ENCODE results near the gene FBLN1.
"Not testable (repeated sequence)": the region's sequence is repeated elsewhere in the genome, so short reads cannot be mapped to it uniquely, and the experiment has no call there.

The FBLN1 gene

DNA sequence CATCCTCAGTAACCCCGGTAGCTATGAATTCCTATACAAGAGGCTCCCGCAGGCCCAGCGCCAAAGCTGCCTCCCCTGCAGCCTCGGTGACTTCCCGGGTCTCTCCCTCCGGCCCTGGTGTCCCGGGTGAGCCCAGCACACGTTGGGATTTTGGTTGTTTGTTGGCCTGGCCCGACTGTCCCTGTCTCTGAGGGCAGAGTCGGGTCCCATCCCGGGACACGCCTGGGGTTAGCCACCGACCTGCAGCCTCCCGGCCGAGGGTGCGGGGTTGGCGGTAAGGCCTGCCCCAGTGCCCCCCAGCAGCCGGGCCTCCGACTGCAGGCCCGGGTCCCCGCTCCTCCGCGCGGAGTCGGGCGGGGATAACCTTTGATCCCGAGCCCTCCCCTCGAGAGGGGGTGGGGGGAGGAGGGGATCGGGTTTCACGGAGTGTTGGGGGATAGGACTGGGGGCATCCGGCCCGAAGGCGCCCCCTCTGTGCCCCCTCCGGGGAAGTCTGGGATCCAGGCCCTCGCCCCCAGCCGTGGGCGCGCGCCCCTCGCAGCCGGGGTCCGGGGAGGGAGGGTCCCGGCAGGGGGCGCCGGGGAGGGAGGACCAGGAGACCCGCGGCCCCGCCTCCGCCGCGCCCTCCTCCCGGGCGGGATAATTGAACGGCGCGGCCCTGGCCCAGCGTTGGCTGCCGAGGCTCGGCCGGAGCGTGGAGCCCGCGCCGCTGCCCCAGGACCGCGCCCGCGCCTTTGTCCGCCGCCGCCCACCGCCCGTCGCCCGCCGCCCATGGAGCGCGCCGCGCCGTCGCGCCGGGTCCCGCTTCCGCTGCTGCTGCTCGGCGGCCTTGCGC is at the start of gene FBLN1:
Gene FBLN1, plus strand, starts transcription at position 669 of the 835 bp plus-strand sequence. Its CDS starts 103 bp downstream, at position 772.
- peak; percentile 45 for DNase-seq (ENCODE audit: low spot score)

GRCh38 chr22:45453764-45454163 is 48.9 kb upstream of the FBLN1 start:
- no peak for DNase-seq (ENCODE audit: low spot score)

GRCh38 chr22:45454275-45454674 is 48.4 kb upstream of the FBLN1 start:
- DNase-seq (ENCODE audit: low spot score), result peak; percentile 69

DNA sequence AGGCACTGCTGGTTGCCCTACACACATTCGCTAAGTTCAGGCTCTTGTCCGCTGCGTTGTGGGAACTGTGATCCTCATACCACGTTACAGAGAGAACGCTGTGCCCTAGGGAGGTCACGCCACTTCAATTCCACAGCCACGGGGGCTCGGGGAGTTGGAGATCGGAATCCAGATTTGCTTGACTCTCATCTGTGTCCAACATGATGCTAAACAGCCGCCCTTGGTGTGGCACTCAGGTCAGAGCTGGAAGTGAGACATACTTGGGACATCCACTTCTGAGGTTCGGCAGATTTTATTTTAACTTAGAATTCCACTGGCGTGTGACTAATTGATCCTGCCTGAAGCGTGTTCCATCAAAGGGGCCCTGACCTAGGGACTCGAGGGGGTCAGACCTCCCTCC is 47.5 kb upstream of the FBLN1 start:
- DNase-seq (ENCODE audit: low spot score), result peak; percentile 20

- peak; percentile 23 for DNase-seq (ENCODE audit: low spot score)
Measured at GRCh38 chr22:45455621-45456020, 47.1 kb upstream of the FBLN1 start.

- no peak for DNase-seq (ENCODE audit: low spot score)
Measured at GRCh38 chr22:45456811-45457210, 45.9 kb upstream of the FBLN1 start.

DNA sequence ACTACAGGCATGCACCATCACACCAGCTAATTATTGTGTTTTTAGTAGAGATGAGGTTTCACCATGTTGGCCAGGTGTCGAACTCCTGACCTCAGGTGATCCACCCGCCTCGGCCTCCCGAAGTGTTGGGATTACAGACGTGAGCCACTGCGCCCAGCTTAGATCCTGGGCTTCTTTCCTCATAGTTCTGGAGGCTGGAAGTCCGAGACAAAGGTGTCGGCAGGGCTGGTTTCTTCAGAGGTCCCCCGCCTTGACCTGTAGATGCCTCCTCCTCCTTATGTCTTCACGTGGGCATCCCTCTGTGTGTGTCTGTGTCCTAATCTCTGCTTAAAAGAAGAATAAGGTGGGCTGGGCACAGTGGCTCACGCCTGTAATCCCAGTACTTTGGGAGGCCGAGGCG is 44.2 kb upstream of the FBLN1 start:
- no peak for DNase-seq (ENCODE audit: low spot score)

DNA sequence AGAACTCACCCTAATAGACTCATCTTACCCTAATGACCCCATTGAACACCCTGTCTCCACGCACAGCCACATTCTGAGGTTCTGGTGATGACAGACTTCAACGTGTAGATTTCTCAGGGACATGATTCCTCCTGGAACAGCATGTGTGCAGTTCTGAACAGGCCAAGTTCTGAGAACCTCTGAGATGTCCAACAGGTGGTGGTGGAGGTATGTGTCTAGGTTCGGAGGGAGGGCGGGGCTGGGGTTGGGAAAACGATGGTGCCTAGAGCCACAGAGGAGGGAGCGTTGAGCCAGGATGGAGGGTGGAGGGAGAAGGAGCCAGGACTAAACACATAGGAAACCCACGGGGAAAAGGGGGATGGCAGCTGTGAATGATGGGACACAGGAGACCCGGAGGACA is 43.4 kb upstream of the FBLN1 start:
- DNase-seq (ENCODE audit: low spot score), result no peak

- DNase-seq (ENCODE audit: low spot score), result peak; percentile 70
Measured at GRCh38 chr22:45460288-45461109, 42.2 kb upstream of the FBLN1 start.

GRCh38 chr22:45462034-45462655 is 40.5 kb upstream of the FBLN1 start:
- no peak for DNase-seq (ENCODE audit: low spot score)

DNA sequence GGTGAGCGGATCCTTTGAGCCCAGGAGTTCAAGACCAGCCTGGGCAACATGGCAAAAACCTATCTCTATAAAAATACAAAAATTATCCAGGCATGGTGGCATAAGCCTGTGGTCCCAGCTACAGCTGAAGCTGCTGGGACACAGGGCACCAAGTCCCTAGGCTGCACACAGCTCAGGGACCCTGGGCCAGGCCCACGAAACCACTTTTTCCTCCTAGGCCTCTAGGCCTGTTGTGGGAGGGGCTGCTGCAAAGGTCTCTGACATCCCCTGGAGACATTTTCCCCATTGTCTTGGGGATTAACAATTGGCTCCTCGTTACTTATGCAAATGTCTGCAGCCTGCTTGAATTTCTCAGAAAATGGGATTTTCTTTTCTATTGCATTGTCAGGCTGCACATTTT is 39.0 kb upstream of the FBLN1 start:
- DNase-seq (ENCODE audit: low spot score), result not testable (repeated sequence)

DNA sequence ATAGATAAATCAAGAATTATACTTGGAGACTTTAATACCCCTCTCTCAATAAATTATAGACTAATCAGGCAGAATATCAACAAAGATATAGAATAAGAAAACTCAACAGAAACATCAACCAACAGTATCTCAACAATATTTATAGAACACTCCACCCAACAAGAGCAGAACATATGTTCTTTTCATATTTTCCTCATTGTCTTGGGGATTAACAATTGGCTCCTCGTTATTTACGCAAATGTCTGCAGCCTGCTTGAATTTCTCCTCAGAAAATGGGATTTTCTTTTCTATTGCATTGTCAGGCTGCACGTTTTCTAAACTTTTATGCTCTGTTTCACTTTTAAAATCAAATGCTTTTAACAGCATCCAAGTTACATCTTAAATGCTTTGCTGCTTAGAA is 37.0 kb upstream of the FBLN1 start:
- DNase-seq (ENCODE audit: low spot score), result no peak

DNA sequence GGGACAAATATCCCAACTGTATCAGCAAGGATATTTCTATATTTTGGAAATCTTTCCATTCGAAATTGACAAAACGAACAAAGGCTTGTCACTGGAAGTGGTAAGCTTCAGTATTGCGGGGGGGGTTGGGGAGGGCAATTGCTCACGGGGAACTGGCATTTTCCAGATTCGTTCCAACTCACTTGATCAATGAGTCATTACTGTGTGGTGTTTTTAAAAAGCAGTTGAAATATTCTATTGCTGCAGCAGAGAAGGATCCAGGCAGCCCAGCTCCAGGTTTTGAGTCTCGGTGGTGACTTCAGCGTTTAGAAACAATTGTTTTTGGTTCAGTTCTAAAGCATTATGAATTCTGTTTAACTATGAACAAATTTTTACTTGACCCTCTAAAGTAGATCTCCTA is 33.8 kb upstream of the FBLN1 start:
- peak; percentile 69 for DNase-seq (ENCODE audit: low spot score)

GRCh38 chr22:45469281-45470073 is 33.2 kb upstream of the FBLN1 start:
- peak; percentile 30 for DNase-seq (ENCODE audit: low spot score)

GRCh38 chr22:45470871-45471270 is 31.8 kb upstream of the FBLN1 start:
- no peak for DNase-seq (ENCODE audit: low spot score)

DNA sequence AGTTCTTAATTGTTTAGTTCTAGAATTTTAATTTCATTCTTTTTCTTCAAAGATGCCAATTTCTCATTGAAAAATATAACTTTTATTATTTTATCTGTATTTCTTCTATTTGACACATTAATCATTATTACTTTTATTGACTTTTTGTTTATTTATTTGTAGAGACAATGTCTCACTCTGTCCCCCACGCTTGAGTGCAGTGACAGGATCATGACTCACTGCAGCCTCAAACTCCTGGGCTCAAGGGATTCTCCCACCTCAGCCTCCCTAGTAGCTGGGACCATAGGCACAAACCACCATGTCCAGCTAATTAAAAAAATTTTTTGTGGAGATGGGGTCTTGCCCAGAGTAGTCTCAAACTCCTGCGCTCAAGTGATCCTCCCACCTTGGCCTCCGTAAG is 30.3 kb upstream of the FBLN1 start:
- no peak for DNase-seq (ENCODE audit: low spot score)

GRCh38 chr22:45473626-45474237 is 29.0 kb upstream of the FBLN1 start:
- no peak for DNase-seq (ENCODE audit: low spot score)

- DNase-seq (ENCODE audit: low spot score), result no peak
Measured at GRCh38 chr22:45475063-45475747, 27.5 kb upstream of the FBLN1 start.

DNA sequence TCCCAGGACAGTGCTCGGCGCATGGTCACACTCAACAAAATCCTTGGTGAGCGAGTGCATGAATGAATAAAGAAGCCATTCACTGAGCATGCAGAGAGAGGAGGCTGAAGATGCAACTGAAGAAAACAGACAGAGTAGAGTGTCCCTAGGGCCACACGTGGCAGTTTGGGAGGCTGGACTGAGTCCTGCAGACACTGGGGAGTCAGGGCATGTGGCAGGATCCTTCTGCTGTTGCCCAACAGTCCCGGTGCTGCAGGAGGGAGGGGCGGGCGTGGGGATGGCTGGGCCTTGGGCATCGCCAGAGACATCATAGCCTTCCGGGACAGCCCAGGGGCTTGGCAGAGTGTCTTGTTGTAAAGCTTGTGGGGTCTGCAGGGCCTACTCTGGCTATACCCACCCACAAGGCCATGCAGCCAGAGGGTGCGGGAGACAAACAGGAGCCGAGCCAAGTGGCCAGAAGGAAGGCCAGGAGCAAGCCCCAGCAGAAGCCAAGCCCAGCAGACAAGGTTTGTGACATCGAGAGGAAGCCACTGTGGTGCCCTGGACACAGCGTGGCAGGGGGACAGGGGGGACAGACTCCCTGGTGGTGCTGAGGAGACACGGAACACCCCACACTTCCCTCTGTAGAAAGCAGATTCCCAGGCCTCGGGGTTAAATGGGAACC is 26.7 kb upstream of the FBLN1 start:
- DNase-seq (ENCODE audit: low spot score), result peak; percentile 40

DNA sequence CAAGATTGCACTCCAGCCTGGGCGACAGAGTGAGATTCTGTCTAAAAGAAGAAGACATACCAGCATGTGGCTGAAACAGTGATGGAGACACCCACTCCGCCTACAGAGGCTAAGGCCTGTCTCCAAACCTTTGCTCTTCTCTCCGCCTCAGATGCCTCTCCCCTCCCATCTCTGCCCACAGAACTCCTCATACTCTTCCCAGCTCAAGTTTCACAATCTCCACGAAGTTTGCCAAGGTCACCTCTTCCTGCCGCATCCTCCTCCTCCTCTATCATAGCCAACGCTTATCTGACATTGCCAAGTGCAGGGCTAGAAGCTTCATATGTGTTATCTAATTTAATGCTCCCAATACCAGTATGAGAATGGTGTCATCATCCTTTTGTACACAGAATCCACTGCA is 25.9 kb upstream of the FBLN1 start:
- DNase-seq (ENCODE audit: low spot score), result peak; percentile 41
